Measurements from ENCODE around the gene RASGRP3.

Gene RASGRP3

DNA sequence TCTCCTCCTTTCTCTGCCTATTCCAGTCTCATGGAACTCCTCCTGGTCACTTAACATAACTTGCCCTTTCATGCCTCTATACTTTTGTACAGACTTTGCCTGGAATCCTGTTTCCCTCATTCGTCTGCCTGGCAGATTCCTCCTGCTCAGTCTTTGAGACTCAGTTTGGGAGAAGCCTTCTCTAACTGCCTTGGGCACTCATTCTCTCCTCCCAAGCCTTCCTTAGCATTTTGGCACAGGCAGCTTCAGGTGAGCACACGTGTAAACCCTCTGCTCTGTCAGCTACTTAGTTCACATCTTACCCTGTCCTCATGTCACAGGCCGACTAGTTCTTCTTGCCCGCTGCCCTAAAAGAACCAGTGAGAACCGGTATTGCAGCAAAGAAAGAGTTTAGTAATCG, 128.6 kb downstream of the RASGRP3 start:
- no peak for TF ChIP-seq CTCF (IDR thresholded peaks at IDR 0.05)

GRCh38 chr2:33606100-33606499, 129.7 kb downstream of the RASGRP3 start:
- Histone ChIP-seq H3K27ac (no peak overlapping the region), H3K4me1 (ENCODE audit: control insufficient read depth in 1 of 2, insufficient read depth in 1 of 2, low read depth in 1 of 2, low read length in 1 of 2) (peaks cover 0 to 4% of the 10 kb centered on the region in 2 experiments), H3K4me3 (ENCODE audit: low read depth in 1 of 2, low read length in 1 of 2) (no peak overlapping the region), H3K27me3 (no peaks in the 10 kb centered on the region), H3K9me3 (no peaks in the 10 kb centered on the region), H3K36me3 (no peaks in the 10 kb centered on the region)
- no peak for TF ChIP-seq CTCF (IDR thresholded peaks at IDR 0.05)

More for the DNA sequence above, 128.6 kb downstream of the RASGRP3 start:
- H3K9me3 ChIP-seq = no peaks in the 10 kb centered on the region
- no peak overlapping the region for H3K27ac ChIP-seq
- no peaks in the 10 kb centered on the region for H3K36me3 ChIP-seq
- H3K27me3 ChIP-seq = no peaks in the 10 kb centered on the region
- no peak overlapping the region for H3K4me3 ChIP-seq (ENCODE audit: low read depth in 1 of 2, low read length in 1 of 2)
- H3K4me1 ChIP-seq (ENCODE audit: control insufficient read depth in 1 of 2, insufficient read depth in 1 of 2, low read depth in 1 of 2, low read length in 1 of 2) = peaks cover 0 to 4% of the 10 kb centered on the region in 2 experiments

DNA sequence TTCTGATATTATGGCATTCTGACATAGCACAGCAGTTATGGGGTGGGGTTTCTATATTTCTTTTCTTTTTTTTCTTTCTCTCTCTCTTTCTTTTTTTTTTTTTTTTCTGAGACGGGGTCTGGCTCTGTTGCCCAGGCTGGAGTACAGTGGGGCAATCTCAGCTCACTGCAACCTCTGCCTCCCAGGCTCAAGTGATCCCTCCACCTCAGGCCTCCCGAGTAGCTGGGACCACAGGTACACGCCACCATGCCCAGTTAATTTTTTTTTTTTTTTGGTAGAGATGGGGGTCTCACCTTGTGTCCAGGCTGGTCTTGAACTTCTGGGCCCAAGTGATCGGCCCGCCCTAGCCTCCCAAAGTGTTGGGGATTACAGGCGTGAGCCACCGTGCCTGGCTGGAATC, 130.2 kb downstream of the RASGRP3 start:
- Histone ChIP-seq H3K36me3 (no peaks in the 10 kb centered on the region), H3K9me3 (no peaks in the 10 kb centered on the region), H3K4me3 (ENCODE audit: low read depth in 1 of 2, low read length in 1 of 2) (no peak overlapping the region), H3K27ac (no peak overlapping the region), H3K4me1 (ENCODE audit: control insufficient read depth in 1 of 2, insufficient read depth in 1 of 2, low read depth in 1 of 2, low read length in 1 of 2) (peaks cover 0 to 4% of the 10 kb centered on the region in 2 experiments), H3K27me3 (no peaks in the 10 kb centered on the region)
- no peak for TF ChIP-seq CTCF (IDR thresholded peaks at IDR 0.05)

DNA sequence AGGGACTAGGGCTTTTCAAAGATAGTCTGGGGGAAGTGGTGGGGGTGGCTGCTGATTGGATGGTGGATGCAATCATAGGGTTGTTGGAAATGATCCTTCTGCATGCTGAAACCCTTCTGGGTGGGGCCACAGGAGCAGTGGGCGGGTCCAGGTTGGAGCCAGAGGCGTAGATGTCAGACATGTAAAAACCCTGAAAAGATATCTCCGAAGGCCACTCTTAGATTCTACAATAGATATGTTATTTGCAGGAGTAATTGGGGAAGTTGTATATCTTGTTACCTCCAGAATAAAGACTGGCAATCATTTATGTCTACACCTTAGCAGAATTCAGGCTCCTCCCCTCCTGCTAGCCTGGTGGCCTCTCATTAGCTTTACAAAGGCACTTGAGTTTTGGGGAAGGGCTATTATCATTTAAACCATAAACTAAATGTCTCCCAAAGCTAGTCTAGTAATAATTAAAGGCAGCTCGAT, 130.8 kb downstream of the RASGRP3 start:
- Histone ChIP-seq H3K27ac (no peak overlapping the region), H3K36me3 (no peaks in the 10 kb centered on the region), H3K4me3 (ENCODE audit: low read depth in 1 of 2, low read length in 1 of 2) (no peak overlapping the region), H3K4me1 (ENCODE audit: control insufficient read depth in 1 of 2, insufficient read depth in 1 of 2, low read depth in 1 of 2, low read length in 1 of 2) (peaks cover 0 to 4% of the 10 kb centered on the region in 2 experiments), H3K27me3 (no peaks in the 10 kb centered on the region), H3K9me3 (no peaks in the 10 kb centered on the region)
- TF ChIP-seq CTCF (IDR thresholded peaks at IDR 0.05) = no peak

DNA sequence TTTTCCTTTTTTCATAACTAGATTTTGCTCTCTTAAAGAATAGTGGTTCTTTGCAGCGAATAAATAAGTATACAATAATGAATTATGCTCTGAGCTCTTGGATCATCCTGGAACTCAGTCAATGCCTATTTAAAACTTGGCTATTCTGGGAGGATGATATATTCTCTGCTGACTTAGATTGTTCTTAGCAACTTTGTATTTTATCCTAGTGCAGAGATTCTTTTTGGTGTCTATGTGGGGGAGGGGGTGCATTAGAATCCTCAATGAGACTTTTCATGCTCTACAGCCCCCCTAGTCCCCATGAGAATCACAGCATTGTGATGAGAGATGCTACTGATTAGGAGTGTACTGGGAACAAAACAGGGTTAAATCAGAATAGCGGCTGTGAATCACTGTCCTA, 131.5 kb downstream of the RASGRP3 start:
- H3K36me3 ChIP-seq = no peaks in the 10 kb centered on the region
- peaks cover 0 to 4% of the 10 kb centered on the region in 2 experiments for H3K4me1 ChIP-seq (ENCODE audit: control insufficient read depth in 1 of 2, insufficient read depth in 1 of 2, low read depth in 1 of 2, low read length in 1 of 2)
- H3K4me3 ChIP-seq (ENCODE audit: low read depth in 1 of 2, low read length in 1 of 2) = no peak overlapping the region
- H3K9me3 ChIP-seq = no peaks in the 10 kb centered on the region
- TF ChIP-seq CTCF (IDR thresholded peaks at IDR 0.05) = no peak
- H3K27me3 ChIP-seq = no peaks in the 10 kb centered on the region
- no peak overlapping the region for H3K27ac ChIP-seq

DNA sequence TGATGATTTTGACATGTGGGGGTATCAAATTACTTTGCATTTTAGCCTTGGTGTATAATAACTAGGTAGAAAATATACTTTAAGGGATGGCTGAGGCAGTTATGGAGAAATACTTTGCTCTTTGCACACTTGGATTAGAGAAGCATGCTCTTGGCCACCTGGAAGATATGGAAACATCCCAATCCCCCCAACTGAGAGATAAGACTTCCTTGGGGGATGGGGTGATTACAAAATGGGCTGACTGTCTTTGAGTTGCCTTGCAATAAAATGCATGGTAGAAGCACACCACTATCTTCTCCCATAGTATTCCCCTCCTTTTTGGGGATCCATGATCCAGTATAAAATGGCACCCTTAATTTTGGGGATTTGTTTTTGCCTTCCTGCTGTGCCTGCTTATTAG, 137.7 kb downstream of the RASGRP3 start:
- Histone ChIP-seq H3K36me3 (no peaks in the 10 kb centered on the region), H3K4me3 (ENCODE audit: low read depth in 1 of 2, low read length in 1 of 2) (no peak overlapping the region), H3K9me3 (no peaks in the 10 kb centered on the region), H3K27ac (no peak overlapping the region), H3K27me3 (no peaks in the 10 kb centered on the region), H3K4me1 (ENCODE audit: control insufficient read depth in 1 of 2, insufficient read depth in 1 of 2, low read depth in 1 of 2, low read length in 1 of 2) (no peaks in the 10 kb centered on the region)
- TF ChIP-seq CTCF (IDR thresholded peaks at IDR 0.05) = no peak
